ENCODE measurements around the gene INHA.

INHA gene, protein sequence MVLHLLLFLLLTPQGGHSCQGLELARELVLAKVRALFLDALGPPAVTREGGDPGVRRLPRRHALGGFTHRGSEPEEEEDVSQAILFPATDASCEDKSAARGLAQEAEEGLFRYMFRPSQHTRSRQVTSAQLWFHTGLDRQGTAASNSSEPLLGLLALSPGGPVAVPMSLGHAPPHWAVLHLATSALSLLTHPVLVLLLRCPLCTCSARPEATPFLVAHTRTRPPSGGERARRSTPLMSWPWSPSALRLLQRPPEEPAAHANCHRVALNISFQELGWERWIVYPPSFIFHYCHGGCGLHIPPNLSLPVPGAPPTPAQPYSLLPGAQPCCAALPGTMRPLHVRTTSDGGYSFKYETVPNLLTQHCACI

DNA sequence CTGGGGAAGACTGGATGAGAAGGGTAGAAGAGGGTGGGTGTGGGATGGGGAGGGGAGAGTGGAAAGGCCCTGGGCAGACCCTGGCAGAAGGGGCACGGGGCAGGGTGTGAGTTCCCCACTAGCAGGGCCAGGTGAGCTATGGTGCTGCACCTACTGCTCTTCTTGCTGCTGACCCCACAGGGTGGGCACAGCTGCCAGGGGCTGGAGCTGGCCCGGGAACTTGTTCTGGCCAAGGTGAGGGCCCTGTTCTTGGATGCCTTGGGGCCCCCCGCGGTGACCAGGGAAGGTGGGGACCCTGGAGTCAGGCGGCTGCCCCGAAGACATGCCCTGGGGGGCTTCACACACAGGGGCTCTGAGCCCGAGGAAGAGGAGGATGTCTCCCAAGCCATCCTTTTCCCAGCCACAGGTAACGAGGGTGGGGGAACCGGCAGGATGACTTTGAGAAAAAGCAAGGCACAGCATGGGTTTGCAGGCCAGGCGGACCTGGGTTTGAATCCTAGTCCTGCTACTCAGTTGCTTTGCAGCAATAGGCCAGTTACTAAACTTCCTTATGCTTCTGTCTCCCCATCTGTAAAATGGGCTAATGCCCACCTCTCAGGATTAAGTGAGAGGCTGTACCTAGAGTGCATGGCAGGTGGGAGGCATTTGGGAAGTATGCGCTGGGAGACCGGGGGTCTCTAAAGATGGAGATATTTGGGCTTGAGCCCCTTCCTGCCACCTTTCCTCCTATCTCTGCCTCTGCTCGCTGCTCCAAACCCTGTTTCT, at the start of gene INHA:
Gene INHA, plus strand, starts transcription at position 74 of the 765 bp plus-strand sequence. Its CDS starts 65 bp downstream, at position 139.
- no peak for DNase-seq (ENCODE audit: low spot score)

DNA sequence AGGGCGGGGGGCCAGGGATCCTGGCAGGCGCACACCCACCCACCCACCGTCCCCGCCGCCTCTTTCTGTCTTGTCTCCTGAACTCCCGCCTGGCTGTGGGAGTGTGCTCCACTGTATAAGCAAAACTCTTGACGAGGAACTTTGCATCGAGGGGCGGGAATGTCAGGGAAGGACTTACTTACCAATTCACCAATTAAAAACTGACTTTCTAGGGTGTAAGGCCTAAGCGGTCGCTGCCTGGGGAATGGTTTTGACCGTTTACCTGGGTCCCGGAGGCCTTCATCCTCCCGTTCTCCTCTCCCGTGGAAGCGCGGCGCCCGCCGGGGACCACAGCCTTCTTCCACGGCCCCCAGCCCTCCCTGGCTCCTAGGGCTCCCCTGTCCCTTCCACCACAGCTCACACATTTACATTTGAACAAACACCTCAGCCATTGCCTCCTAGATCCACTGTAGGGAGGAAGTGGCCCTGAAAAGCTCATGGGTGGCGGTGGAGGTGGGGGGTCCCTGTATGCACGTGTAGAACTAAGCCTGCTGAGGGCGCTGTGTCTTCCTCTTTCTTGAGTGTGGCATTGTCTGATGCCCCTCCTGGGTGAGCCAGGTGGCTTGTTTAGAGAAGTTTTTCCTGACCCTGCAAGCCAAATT, 49.0 kb upstream of the INHA start:
- DNase-seq (ENCODE audit: low spot score): no peak

DNA sequence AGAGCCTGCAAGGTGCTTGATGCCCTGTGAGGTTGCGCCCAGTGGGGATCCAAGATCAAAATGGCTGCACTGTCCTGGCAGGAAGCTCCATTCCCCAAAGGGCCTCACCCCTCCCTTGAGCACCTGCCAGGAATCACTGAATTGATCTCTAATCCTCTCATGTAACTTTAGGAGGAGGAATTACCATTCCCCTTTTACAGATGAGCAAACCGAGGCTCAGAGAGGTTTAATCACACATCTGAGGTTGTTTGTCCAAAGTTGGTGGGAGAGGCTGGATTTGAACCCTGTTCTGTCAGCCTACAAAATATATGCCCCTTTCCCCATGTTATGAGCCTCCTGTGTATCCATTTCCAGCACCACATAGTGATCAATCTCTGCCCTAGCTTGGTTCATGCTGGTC, 47.3 kb upstream of the INHA start:
- DNase-seq (ENCODE audit: low spot score): no peak

DNA sequence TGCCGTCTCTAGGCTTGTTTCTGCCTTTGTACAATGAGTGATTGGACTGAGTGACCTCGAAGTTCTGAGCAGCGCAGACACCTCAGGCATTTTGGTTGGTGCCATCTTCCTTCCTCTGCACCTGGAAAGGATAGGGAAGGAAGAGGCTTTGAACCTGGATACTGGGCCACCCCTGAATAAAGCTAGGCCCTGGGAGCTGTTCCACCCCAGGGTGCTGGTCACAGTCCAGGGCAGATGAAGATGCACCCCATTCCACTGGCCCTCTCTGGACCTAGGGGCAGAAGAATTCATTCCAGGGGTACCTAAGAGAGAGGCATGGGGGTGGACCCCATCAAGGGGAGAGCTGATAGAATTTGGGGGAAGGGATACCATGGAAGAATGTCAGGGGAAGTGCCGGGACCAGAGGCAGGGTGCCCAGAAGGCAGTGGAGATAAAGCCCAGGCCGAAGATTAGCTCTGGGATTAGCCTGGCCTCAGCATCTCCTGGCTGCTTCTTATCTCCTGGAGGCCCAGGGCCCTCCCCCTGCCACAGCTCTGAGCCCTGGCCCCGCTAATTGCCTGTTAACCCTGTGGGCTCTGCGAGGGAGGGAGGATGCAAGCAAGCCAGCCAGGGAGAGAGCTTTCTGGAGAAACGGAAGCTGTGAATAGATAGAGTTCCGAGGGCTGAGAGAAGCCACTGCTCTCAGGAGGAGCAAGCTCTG, 46.4 kb upstream of the INHA start:
- no peak for DNase-seq (ENCODE audit: low spot score)

DNA sequence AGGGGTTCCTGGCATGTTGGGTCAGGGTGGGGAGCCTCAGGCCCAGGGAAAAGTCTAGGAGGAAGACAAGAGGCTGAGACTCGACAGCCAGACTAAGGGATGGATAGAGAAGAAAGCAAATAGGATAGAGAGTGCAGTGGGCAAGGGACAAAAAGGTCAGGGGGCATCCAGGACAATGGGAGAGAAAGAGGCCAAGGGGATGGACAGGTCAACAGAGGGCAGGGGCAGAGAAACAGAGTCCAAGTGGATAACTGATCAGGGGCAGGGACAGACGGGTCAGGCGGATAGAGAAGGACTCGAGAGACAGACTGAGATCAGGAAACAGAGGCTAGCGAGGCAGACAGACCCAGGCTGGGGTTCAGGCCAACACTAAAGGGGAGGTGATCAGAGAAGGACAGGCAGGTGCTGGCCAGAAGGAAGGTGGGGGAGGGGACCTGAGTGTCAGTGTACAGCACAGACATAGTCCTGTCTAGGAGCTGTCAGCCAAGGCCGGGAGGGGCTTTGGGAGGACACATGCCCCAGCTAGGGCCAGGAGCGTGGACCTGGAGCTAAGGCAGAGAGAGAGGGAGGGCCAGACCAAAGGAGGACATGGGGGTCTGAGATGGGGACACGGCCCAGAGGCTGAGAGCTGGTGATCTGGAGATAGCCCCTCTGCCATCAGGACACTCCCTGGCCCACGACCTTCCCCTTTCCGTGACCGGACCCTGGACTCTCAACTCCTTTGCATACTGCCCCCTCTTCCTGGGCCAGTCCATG, 45.6 kb upstream of the INHA start:
- no peak for DNase-seq (ENCODE audit: low spot score)

DNA sequence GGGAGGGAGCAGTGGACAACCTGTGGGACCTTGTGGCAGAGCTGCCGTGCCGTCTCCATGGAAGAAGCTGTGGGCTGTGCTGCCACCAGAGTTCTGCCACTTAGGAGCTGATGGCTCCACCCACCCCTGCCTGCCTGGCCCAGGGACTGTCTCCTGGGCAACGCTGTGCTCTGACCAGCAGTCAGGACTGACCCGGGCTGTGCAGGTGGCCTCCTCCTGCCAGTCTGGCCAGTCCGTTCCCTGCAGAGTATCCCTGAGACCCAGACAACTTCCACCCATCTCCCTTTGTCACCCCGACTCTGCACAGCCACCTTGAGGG, 45.1 kb upstream of the INHA start:
- DNase-seq (ENCODE audit: low spot score): no peak

DNA sequence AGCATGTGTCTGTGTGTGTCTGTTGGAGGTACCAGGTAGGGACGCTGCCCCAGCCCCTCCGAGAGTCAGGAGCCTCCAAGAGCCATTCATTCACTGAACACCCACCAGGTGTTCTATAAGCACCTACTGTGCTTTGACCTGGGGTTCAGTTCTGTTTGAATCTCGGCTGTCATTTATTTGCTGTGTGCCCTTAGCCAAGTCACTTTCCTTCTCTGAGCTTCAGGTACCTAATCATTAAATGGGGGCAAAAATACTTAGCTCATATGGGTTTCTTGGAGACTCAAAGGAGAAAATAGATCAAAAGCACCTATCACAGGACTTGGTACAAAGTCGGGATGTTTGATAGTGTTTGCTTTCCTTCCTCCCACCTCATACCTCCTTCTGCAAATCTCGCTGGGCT, 44.6 kb upstream of the INHA start:
- DNase-seq (ENCODE audit: low spot score): no peak

DNA sequence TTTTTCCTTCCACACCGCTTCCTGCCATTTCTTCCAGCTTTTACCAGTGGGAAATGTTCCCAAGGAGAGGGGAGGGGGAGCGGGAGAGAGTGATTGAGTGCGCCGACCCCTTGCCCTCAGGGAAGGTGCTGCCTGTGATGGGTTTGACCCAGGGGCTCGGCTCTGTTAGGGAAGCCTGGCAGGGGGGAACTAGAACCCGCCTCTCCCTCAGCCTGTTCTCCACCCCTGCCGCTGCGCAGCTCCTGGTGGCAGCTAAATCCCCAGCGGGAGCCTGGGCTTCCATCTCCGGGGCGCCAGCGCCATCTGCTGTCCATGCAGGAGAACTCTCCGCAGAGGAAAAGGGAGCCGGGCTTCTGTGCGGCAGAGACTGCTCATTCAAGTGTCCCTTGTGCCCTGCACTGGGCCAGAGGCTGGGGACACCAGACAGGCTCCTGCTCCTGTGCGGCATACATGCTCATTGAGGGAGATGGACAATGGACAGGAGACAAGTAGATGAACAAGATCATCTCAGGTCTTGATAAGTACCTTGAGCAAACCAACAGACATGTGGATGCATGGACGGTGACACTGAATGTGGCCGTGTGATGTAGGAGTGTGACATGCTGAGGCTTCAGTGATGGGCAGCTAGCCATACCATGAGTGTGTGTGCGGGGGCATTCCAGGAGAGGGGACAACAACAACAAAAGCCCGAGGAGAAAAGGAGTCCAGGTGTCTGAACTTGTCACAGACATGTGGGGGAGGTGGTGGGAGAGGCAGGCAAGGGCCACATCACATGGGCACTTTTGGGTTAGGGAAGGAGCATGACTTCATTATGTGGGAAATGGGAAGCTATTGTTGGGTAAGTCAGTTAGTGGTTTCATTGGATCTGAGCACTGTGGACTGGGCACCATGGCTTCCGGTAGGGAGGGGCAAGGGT, 41.8 kb upstream of the INHA start:
- peak; percentile 91 for DNase-seq (ENCODE audit: low spot score)

DNA sequence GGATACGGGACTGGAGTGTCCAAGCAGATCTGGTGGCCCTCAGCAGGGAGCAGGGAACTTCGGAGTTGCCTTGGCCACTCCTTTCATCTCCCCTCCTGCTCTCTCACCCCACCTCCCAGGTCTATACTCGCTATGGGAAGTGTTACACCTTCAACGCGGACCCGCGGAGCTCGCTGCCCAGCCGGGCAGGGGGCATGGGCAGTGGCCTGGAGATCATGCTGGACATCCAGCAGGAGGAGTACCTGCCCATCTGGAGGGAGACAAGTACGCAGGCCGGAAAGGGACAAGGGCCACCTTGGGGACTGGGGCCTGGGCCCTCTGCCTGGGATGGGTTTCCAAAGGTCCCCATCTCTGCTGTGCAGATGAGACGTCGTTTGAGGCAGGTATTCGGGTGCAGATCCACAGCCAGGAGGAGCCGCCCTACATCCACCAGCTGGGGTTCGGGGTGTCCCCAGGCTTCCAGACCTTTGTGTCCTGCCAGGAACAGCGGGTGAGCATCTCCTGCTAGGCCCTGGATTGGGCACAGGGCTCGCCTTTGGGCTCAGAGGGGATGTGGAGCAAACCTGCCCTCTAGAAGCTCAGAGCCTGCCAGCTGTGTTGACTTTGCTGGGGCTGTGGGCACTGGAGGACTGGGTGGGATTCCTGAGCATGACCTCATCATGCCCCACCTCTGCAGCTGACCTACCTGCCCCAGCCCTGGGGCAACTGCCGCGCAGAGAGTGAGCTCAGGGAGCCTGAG, 40.3 kb upstream of the INHA start:
- no peak for DNase-seq (ENCODE audit: low spot score)

DNA sequence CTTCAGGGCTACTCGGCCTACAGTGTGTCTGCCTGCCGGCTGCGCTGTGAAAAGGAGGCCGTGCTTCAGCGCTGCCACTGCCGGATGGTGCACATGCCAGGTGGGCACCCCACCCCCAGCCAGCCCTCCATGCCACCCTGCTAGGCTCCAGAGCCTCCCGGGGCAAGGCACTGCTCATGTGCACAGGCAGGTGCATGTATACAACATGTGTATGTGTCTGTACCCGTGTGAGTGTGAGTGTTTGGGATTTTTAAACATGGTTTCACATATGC, 39.8 kb upstream of the INHA start:
- DNase-seq (ENCODE audit: low spot score): no peak

DNA sequence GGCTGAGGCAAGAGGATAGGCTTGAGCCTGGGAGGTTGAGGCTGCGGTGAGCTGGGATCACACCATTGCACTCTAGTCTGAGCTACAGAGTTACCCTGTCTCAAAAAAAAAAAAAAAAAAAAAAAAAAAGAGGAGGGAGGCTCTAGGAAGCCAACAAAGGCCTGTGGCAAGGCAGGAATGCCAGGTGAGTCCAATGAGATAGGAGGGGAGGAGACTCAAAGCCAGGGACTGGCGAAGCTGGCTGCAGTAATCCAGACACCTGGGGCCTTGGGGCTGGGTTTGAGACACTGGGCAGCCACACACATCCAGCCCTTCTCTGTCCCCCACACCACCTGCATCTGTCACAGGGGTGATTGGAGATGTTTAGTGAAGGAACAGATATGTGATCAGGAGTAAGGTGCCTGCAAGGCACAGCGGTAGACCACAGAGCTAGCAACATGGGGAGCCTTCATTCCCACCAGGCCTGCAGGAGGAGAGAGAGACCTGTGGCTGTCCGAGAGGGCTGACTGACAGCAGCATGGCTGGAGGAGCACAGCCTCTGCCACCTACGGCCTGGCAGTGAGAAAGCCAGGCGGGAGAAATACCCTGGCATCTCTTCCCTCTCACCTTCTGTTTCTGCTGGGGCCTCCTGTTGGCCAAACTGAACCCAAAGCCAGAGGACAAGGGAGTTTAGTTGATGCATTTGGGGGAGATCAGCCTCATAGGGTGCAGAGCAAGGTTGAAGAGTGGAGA, 38.0 kb upstream of the INHA start:
- DNase-seq (ENCODE audit: low spot score): no peak

DNA sequence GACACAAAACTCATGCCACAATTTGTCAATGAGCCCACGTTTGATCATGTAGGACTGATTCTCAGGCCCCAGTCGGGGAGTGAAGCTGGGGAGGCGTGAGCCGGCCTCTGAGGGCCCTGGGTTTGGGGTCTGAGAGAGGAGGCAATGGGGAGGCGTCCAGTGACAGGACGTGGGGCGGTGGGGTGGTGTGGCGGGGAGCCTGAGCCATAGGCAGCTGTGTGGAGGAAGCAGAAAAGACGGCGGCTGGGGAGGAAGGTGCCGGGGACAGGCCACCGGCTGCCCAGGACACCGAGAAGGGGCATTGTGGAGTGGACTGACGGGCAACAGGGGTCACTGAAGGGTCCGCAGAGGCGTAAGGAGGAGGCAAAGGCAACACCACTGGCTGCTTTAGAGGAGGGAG, 35.7 kb upstream of the INHA start:
- no peak for DNase-seq (ENCODE audit: low spot score)

DNA sequence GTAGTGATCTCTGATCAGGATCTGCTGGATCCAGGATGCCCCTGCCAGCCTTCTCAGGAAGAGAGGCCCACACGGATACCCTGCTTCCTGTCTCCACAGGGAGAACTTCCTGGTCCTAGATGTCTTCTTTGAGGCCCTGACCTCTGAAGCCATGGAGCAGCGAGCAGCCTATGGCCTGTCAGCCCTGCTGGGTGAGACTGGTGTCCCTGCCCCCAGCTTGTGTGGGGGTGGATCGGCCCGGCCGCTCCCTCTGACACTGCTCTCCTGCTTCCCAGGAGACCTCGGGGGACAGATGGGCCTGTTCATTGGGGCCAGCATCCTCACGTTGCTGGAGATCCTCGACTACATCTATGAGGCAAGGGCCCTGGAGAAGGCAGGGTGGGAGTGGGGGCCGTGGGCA, 35.1 kb upstream of the INHA start:
- DNase-seq (ENCODE audit: low spot score): no peak

DNA sequence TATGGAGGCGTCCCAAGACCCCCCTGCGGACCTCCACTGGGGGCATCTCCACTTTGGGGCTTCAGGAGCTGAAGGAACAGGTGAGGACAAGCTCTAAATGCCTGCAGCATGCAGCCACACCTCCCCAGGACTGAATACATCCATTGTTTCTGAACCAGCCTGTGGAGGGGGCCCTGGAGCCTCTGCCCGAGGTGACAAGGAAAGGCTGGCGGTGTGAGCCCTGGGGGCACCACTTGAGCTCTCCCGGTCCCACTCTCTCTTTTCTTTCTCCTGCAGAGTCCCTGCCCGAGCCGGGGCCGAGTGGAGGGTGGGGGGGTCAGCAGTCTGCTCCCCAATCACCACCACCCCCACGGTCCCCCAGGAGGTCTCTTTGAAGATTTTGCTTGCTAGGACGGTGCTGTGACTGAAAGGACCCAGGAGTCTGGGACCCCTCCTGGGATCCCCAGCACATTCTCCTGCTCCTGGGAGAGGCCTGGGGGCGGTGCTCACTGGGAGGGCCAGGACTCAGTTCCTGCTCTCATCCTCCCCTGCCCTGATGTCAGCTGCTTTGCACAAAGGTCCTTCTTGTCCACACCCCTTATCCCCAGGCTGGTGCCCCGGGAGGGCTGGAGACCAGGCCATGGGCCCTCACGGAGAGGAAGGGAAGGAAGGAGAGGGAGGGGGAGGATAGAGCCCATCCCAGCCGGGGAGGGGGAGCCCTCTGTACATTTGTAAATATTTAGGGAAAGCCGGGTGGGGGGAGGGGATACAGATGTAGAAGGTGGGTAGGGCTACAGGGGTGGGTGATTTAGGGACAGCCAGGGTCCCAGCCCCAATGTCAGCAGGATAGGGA, 34.2 kb upstream of the INHA start:
- no peak for DNase-seq (ENCODE audit: low spot score)

DNA sequence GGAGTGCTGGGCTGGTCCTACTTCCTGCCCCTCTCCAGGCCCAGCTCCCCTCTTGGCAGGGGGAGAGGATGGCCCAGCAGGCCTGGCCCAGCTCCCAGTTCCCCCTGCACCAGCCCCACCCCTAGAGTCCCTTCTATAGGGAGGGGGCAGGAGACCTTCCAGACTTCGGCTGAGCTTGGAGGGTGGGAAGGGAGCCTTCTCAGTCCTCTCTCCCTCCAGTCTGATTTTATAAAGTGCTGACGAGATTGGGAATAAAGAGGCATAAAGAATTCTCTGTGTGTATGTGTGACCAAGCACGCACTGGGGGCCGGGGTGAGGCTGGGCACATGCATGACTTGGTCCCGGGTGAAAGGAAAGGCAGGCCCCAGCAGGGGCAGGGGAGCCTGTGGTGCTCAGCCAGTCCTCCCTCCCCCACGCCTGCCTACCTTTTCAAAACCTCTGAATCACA, 33.6 kb upstream of the INHA start:
- no peak for DNase-seq (ENCODE audit: low spot score)

DNA sequence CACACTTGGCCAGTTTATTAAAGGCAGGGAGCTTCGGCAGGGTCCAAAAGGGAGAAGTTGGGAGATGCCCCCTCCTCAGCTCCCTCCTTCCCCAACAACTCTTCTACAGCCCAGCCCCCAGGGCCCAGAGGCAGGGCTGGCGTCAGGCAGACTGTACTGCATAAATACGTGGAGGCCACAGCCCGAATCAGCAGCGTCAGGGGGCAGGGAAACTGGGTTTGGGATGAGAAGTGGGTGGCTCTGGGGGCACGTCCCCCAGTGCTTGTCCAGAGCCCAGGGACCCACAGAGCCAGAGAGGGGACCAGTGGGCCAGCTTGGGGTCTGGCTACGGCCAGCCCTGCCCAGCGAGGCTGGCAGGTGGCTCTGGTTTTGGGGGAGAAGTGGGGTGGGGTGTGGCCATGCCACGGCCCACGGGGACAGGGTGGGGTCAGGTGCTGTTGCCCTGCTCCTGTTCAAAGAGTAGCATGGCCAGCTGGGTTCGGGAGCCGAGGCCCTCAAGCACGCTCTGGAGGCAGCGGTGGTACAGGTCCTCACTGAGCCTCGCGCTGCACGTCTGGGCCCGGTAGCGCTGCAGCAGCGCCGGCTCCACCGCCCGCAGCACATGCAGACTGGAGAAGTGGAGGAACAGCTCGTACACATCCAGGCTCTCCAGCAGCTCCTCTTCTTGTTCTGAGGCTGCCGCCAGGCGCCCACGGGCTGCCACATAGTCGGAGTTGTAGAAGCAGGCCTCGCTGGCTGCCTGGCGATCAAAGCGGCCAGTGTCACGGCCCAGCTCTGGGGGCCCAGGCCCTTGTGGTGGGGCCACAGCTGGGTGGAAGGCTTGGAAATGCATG, 32.9 kb upstream of the INHA start:
- DNase-seq (ENCODE audit: low spot score): no peak

DNA sequence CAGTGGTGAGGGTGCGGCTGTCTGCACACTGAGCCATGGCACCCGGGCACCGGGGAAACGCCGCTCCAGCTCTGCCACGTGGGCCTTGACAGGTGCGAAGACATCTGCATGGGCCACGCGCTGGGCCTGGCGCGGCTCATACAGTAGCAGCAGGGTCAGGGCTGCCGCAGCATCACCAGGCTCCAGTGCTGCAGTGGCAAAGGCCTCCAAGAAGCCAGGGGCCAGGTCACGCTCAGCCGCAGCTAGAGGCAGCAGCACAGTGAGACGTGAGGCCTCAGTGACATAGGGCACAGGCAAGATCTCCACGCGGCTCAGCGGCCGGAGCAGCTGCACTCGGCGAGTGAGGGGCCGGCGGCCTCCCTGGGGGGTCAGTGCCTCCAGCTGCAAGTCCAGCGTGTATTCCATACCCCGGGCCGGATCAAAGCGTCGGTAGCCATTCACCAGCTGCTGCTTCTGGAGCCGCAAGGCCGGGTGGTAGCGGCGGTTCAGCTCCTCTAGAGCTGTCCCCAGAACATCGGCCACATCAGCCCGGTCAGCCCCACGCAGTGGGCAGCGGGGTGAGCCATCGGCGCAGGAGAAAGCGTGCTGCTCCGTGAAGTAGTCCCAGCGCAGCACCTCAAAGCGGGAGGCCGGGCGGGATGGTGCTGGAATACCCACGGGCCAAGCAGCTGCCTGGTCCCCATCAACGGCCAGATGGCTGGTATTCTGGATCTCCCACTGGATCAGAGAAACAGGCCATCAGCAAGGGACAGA, 32.0 kb upstream of the INHA start:
- DNase-seq (ENCODE audit: low spot score): no peak

Data from left forelimb (tissue), 1 donor.